OCI-LY1 (cell line): Measurements from ENCODE around the gene CHRM4.

Experiments used
- CTCF ChIP-seq: fragments of 200-600 bp; sonication (generic), shearing (Covaris generic); IDR thresholded peaks from 2 replicates; pipeline ENCODE4 v1.5.1; 2017; ENCODE audit warnings: mild to moderate bottlenecking, antibody characterized with exemption, low read length, moderate library complexity, mixed read lengths
- EZH2 ChIP-seq: fragments of 200-600 bp; sonication (generic), shearing (Covaris generic); IDR thresholded peaks from 2 replicates; pipeline ENCODE4 v1.8.0; 2017; ENCODE audit warnings: borderline replicate concordance, mixed run types, mild to moderate bottlenecking, antibody characterized with exemption, low read length, moderate library complexity, mixed read lengths

GRCh38 chr11:46402957-46403902 is 11.7 kb upstream of the CHRM4 start:
- TF ChIP-seq CTCF = no peak
- no peak for TF ChIP-seq EZH2
